GM04503 (cell line): ENCODE measurements around the gene MITD1.
A peak's percentile ranks its signal among the peaks of the same experiment; 100 is the strongest.
"Not testable (repeated sequence)": the region's sequence is repeated elsewhere in the genome, so short reads cannot be mapped to it uniquely, and the experiment has no call there.

ENCODE experiments used
- DNase-seq: peaks from one replicate; pipeline ENCODE4 v3.0.0-alpha.2; 2012; ENCODE audit warnings: low read depth

Gene MITD1

DNA sequence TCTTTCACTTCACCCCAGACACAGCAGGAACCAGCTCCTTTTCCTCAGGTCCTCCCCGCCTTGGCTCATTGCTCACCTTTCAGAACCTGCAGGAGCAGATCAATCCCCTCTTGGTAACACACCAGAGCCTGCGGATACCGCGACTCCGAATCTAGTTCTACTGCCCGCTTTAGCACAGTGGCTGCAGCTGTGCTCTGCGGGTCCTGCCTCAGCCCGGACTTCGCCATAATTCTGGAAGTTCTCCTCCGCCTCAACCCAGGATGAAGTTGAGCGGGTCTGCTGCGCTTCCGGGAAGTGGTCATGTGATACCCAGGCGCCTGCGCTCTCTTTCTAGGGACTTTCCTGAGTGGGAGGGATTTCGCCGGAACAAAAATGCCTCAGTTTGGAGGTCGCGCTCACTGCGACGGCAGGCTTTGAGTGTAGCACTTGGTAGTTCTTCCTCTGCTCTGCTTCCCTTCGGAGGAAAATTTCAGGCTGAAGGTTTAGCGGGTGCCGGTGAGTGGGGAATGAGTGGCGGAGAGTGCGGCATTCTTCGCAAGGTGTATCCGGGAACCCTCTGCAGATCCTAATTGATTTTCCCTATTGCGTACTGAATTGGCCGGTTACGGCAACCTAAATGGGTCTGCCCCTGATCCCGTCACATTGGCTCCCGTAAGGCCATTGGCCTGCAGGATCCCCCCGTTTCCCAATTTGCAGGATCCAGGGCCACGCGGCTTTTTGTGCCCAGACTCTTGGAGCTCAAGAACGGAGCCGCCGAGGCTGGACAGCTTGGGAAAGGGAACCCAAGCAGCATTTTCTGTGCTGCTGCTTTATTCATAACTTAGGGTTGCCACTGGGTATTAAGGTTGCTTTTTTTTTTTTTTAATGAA is at the start of gene MITD1, which contains the start of gene MRPL30:
Gene MITD1 (minus strand): TSS at position 304 of the 869 bp plus-strand sequence. CDS start 77 bp downstream, at position 227.
Gene MRPL30 (plus strand): TSS at position 430 of the 869 bp plus-strand sequence. CDS start 5,020 bp downstream, outside the sequence.
- DNase-seq: peak; percentile 89

GRCh38 chr2:99217929-99218501 is 37.2 kb upstream of the MITD1 start:
- no peak for DNase-seq

GRCh38 chr2:99216096-99216495 is 35.2 kb upstream of the MITD1 start:
- no peak for DNase-seq

- DNase-seq: no peak
Observed at GRCh38 chr2:99205491-99205890, 24.6 kb upstream of the MITD1 start.

DNA sequence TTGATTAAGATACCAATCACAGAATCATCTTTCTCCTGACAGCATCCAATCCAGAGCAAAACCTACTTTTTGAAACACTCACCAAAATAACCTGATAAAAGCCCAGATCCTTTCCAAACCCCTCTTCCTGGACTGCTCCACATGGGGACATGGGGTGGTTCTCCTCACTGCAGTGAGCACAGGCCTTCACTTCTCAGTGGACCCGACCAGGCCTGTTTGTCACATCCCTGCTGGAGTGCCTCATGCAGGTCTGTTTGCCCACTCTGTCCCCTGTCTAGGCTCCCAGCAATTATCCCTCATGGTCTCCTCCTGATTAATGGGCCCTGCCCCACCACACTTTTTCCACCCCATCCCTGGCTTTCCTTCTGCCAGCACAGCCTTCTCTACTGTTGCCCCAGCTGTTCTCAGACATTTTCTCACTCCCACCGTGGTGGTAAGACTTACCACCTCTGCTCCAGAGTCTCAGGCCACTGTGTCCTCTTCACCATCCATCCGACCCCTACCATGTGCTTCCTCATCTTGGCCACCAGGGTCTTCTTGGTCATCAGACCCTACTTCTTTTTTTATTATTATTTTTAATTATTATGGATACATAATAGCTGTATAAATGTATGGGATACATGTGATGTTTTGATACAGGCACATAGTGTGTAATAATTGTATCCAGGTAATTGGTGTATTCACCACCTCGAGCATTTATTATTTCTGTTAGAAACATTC is 21.3 kb upstream of the MITD1 start:
- DNase-seq: no peak

DNA sequence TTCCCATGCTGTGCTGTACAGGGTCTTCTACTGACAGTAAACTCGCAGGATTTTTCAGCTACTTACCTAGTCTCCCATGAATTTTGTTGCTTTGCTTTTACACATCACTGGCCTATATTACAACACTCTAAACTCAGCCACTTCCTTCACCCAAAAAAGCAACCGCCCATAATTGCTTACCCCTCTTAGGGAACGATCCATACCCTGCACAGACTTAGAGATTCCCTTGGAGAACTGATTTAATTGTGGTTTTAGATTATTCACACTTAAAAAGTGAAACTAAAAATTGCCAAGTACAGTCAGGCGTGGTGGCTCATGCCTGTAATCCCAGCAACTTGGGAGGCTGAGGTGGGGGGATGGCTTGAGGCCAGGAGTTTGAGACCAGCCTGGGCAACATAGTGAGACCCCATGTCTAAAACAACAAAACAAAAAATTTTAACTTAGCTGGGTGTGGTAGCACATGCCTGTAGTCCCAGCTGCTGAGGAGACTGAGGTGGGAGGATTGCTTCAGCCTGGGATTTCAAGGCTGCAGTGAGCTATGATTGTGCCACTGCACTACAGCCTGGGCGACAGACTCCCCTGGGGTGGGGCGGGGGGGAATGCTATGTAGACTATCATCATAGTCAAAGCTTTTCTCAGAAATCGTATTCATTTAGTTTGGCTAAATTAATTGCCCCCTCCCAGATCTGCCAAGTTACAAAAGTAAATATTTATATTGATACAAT is 19.4 kb upstream of the MITD1 start:
- DNase-seq: no peak

GRCh38 chr2:99198103-99198841 is 17.4 kb upstream of the MITD1 start:
- DNase-seq: no peak

DNA sequence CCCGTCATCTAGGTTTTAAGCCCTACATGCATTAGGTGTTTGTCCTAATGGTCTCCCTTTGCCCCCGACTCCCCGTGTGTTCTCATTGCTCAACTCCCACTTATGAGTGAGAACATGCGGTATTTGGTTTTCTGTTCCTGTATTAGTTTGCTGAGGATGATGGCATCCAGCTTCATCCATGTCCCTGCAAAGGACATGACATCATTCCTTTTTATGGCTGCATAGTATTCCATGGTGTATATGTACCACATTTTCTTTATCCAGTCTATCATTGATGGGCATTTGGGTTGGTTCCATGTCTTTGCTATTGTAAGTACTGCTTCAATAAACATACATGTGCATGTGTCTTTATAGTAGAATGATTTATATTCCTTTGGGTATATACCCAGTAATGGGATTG is 11.5 kb upstream of the MITD1 start:
- not testable (repeated sequence) for DNase-seq

- DNase-seq: no peak
Observed at GRCh38 chr2:99190548-99190947, 9.7 kb upstream of the MITD1 start.

GRCh38 chr2:99188357-99188756 is 7.5 kb upstream of the MITD1 start:
- no peak for DNase-seq

DNA sequence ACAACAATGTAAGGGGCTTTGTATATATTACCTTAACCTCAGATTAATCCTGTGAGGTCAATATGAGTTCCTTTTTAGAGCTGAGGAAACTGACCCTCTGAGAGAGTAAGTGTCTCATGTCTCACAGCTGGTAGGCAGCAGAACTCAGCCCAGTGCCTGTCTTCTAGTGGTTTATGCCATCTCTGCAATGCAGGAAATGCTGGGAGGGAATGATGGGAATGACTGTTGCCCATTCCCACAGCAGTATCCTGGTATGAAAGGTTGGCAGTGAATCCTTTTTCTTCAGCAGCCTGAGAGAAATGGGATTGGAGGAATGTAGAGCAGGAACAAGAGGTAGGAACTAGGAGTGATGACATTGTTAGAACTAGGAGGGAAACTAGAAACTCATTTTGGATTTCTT is 6.2 kb upstream of the MITD1 start:
- no peak for DNase-seq

DNA sequence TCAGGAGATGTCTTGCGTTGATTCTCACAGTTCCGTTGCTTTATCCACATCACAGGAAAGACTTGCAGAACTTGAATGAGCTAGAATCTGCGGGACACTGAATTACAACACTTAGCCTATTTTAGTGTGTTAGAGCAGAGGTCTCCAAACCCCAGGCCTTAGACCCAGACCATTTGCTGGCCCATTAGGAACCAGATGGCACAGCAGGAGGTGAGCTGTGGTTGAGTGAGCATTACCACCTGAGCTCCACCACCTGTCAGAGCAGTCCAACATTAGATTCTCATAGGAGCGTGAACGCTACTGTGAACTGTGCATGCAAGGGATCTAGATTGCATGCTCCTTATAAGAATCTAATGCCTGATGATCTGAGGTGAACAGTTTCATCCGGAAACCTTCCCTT is 4.0 kb upstream of the MITD1 start:
- DNase-seq: no peak

DNA sequence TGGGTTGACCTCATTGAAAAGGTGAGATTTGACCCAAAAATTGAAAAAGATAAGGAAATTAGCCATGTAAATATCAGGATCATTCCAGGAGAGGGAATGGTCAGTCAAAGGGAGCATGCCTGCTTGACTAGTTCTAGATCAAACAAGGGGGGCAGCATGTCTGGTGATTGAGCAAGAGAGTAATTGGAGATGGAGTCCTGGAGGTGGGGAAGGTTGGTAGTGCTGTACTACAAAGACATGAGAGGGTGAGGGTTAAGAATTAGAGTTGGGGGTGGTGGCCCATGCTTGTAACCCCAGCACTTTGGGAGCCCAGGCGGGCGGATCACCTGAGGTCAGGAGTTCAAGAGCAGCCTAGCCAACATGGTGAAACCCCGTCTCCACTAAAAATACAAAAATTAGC is 2.2 kb upstream of the MITD1 start:
- no peak for DNase-seq

DNA sequence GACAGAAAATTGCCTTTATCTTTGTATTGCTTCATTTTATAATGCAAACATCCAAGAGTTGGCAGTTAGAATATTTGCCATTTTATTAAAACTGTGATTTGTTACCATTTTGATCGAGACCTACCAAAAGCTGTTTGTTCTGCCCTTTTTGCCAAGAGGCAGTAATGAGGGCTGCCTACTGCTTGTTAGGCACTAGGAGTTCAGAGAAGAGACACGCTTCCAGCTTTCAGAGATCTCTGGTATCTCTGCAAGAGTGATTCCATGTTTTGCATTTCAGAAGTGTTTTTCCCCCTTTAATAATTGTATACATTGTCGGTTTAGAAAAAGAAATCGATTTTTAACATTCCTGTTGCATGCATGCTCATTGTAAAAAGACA is 754 bp upstream of the MITD1 start:
- no peak for DNase-seq

GRCh38 chr2:99171377-99172140 is 9.3 kb downstream of the MITD1 start:
- DNase-seq: no peak

DNA sequence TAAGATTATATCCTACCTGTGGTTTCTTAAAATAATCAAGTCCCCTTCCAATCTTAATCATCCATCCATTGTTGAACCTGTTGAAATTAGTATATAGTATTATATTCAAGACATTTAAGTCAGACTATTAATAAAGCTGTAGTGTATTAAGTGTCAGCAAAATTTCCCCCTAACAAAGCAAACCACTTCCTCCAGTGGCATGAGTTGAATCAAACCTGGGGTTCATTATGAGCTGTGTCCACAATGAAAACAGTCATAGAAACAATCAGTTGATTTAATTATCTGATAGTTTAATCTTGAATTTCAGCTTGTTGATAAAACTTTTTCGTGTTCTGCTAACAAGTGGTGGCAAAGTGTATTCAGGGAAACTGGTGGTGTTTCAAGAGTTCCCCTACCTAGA is 11.3 kb downstream of the MITD1 start:
- no peak for DNase-seq

GRCh38 chr2:99166218-99166617 is 14.6 kb downstream of the MITD1 start:
- no peak for DNase-seq

- DNase-seq: no peak
Observed at GRCh38 chr2:99159594-99159993, 21.3 kb downstream of the MITD1 start.

- no peak for DNase-seq
Observed at GRCh38 chr2:99158599-99158998, 22.3 kb downstream of the MITD1 start.

DNA sequence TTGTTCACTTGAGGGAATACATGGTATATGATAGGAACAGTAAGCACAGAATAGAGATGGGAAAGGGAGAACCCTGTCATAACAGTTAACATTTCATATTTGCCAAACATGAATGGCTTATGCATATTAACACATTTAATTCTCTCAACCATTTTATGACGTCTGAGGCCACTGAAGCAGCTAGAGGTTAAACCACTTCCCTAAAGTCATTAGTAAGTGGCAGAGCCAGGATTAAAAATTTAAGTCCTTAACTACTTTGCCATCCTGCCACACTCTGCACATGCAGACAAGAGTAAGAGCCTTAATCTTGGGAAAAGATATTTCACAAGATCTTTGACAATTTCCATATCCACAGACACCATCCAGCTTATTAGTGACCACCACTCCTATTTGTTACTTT is 24.0 kb downstream of the MITD1 start:
- DNase-seq: no peak
